ENCODE results near the gene RAMP3. TPM values are rescaled to one million over a fixed set of nuclear protein-coding genes. Genes with fewer than 3 reads are reported as not detected.

The RAMP3 gene
- total RNA-seq, 4 donors from 2014 or later: 24.6 to 166 (median 50.8) TPM

DNA sequence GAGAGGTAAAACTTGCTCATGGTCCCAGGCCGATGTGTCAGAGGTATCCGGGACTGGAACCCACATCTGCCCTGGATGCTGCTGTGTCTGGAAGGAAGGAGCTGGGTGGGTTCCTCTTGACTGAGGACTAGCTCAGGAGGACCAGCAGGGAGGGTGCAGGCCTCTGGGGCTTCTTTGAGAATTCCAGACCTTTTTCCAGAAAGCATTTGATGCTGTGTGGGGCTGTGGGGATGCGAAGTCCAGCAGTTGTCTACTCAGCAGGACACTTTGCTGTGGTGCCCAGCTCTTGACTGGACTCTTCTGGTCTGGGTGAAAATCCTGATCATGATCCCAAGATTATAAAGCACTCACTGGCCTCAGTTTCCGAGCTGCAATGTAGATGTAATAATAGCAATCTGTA lies 1.7 kb downstream of the RAMP3 start:
- TF ChIP-seq, protein P1, sequence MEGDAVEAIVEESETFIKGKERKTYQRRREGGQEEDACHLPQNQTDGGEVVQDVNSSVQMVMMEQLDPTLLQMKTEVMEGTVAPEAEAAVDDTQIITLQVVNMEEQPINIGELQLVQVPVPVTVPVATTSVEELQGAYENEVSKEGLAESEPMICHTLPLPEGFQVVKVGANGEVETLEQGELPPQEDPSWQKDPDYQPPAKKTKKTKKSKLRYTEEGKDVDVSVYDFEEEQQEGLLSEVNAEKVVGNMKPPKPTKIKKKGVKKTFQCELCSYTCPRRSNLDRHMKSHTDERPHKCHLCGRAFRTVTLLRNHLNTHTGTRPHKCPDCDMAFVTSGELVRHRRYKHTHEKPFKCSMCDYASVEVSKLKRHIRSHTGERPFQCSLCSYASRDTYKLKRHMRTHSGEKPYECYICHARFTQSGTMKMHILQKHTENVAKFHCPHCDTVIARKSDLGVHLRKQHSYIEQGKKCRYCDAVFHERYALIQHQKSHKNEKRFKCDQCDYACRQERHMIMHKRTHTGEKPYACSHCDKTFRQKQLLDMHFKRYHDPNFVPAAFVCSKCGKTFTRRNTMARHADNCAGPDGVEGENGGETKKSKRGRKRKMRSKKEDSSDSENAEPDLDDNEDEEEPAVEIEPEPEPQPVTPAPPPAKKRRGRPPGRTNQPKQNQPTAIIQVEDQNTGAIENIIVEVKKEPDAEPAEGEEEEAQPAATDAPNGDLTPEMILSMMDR (IDR thresholded peaks at IDR 0.05; ENCODE audit: low read depth): no peak

DNA sequence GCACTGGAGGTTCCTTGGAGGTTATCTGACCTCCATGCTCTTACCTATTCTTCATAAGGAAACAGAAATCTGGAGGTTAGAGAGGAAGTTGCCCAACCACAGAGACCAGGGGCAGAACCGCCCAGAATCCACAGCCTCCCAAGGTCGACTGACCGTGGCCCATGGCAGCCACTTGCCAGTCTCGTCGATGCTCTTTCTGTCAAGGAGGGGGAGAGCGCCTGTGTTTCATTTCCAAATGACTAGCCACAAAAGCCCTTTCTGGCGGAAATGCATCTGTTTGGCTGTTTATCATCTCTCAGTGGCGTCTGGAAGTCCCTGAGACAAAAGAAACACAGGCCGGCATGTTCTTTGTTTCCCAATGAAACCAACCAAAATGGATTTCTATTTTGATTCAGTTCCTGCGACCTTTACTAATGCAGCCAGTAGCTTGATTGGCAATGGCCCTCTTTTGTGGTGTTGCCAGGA lies 2.9 kb downstream of the RAMP3 start:
- TF ChIP-seq, protein P1 (IDR thresholded peaks at IDR 0.05; ENCODE audit: low read depth): no peak

DNA sequence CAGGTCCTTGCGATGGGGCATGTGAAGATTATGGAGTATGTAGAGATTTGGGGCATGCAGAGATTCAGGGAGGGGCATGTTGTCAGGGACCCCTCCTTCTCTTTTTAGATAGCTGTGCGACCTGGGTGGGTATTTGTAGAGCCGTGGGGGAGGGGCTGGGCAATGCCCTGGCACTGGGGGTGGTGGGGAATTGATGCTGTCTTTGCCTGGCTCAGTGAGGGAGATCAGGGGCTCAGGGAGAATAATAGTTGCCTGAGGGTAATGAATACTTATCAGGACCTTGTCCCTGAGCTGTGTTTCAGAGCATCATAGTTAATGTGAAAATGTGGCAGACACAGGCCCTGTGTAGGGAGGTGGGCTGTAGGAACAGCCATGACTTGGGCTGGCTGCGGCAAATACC lies 3.5 kb downstream of the RAMP3 start:
- TF ChIP-seq, protein P1 (IDR thresholded peaks at IDR 0.05; ENCODE audit: low read depth): no peak

- TF ChIP-seq, protein P1 (IDR thresholded peaks at IDR 0.05; ENCODE audit: low read depth): no peak
These were observed 4.3 kb downstream of the RAMP3 start for GRCh38 chr7:45161842-45162241.

- TF ChIP-seq, protein P1 (IDR thresholded peaks at IDR 0.05; ENCODE audit: low read depth): no peak
These were observed 4.8 kb downstream of the RAMP3 start for GRCh38 chr7:45162311-45162845.

DNA sequence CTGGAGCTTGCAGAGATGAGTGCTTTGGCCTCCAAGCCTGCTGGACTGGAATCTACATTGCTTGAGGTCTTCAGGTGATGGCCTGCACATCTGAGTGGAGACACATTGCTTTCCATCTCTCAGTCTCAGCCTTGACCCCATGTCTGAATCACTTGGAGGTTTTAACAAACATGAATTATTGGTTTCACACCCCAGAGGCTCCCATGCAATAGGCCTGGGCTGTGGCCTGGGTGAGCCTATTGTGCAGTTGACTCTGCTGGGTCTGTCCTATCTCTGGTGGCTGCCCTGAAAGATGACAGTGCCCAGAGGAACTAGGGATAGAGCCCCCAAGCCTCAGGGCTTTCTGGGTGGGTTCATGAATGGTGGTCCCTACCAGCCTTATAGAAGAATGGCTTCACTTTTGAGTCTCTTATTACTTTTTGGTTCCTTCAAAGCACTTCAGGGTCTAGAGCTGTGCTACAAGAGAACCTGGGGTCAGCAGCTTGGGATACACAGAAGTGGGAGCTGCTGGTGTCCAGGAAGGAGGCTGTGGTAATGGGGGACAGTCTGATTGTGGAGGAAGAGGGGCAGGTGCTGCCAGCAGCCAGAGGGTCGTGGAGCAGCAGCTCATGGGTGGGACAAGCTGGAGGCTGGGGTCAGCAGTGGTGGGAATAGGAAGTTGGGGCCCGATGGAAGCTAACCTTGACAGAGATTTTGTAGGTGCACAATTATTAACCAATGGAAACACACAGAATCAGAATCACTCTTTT lies 5.5 kb downstream of the RAMP3 start:
- TF ChIP-seq, protein P1 (IDR thresholded peaks at IDR 0.05; ENCODE audit: low read depth): no peak

- TF ChIP-seq, protein P1 (IDR thresholded peaks at IDR 0.05; ENCODE audit: low read depth): no peak
These were observed 6.1 kb downstream of the RAMP3 start for GRCh38 chr7:45163692-45164052.

Data from subcutaneous adipose tissue (tissue), 4 donors.